Ishikawa (cell line): Measurements from ENCODE around the gene PARD3B.

Experiments used
- CREB1 ChIP-seq: IDR thresholded peaks from 2 replicates; pipeline ENCODE4 v1.6.1; 2012; ENCODE audit warnings: low read depth
- EGR1 ChIP-seq: IDR thresholded peaks from 2 replicates; pipeline ENCODE4 v1.6.1; 2012
- RAD21 ChIP-seq: IDR thresholded peaks from 2 replicates; pipeline ENCODE4 v1.6.1; 2012; ENCODE audit warnings: low read depth
- TAF1 ChIP-seq: IDR thresholded peaks from 2 replicates; pipeline ENCODE4 v1.6.1; 2012; ENCODE audit warnings: low read depth, mild to moderate bottlenecking
- TCF12 ChIP-seq: IDR thresholded peaks from 2 replicates; pipeline ENCODE4 v1.6.1; 2012; ENCODE audit warnings: low read depth
- TF ChIP-seq, protein P1 (sequence below): IDR thresholded peaks from 2 replicates; pipeline ENCODE4 v1.6.1; 2012

DNA sequence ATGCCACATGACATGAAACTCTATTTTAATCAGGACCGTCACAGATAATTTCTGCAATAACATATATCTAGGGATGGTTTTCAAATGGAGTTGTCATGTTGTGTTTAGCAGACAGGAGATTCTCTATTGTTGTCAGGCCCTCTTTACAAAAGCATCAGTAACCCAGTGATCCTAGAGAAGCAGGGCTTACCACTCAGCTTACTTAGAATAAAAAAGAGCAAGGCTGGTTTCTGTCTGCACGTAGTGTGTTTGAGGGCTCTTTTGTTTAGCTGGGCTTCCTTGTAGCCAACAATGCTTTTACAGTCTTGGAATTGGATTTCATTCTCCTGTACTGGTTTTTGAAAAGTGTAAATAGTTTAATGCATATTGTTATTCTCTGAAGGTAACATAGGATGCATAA is 926.5 kb downstream of the PARD3B start:
- no peak for TF ChIP-seq EGR1
- no peak for TF ChIP-seq CREB1
- TF ChIP-seq TAF1 = no peak
- TF ChIP-seq, protein P1, sequence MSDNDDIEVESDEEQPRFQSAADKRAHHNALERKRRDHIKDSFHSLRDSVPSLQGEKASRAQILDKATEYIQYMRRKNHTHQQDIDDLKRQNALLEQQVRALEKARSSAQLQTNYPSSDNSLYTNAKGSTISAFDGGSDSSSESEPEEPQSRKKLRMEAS = no peak
- TF ChIP-seq TCF12 = no peak
- TF ChIP-seq RAD21 = no peak
